Limb (tissue), 2 donors: ENCODE data around the gene IFT20.

Experiments
- DNase-seq, 2 donors: peaks; one replicate each; pipeline ENCODE4 v3.0.0-alpha.2; 2016; ENCODE audit errors: extremely low spot score in 2 of 2

The IFT20 gene

DNA sequence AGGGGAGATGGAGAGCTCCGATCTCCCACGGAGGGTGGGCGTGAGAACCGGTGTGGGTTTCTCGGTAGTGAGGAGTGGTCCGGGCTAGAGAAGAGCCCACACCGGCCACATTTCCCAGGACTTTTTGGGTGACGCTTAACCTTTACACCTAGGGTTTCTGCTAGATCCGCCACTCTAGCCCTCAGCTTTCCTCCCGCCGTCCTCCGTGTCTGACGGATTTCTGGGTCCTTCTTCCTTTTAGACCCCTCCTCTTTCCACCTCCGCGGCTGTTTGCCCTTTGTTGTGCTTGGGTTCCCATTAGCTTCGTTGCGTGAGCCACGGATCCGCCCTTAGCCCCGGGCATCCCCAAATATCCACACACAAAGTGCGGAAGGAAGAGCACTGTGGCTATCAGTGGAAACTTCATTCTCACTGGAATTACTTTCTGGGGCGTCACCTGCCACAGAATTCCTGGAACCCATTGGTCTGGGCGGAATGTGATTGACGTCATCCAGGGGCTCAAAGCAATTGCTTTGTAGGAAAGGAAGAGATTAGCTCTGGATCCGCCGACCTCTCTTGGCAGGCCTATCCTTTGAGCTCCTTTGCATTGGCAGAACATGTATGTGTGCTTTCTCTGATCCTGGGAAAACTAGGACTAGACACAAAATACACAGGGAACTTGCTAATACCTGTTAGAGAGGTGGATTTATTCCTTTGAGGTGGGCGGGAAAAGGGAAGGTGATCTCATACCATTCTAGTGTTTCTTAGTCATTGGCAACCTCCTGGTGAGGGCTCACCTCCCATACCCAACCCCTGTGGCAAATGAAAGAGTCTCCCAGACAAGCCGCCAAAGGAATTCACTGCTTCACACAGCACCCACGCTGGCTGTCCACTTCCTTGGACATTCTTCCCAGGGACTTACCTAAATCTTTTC lies 943 bp upstream of the IFT20 start:
- DNase-seq, result peak; percentile 65 to 77

- no peak for DNase-seq
These were observed 539 bp downstream of the IFT20 start for GRCh38 chr17:28334666-28335200.

DNA sequence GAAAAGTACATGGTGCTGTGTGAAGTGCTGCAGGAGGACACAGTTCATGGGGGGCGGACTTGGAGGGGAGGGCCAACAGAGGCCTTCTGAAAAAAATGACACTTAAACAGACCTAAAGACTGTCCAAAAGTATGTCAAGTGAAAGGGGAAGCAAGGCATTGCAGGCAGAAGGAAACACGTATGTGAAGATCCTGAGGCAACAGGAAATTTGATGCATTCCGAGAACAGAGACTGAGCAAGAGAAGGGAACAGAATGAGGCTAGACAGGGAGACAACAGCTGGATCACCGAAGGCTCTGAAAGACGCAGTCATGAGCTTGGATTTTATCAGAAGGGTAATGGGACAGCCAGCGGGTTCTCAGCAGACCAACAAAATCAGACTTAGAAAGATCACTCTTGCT lies 1.1 kb downstream of the IFT20 start:
- DNase-seq, result no peak

GRCh38 chr17:28333083-28333746 lies 2.1 kb downstream of the IFT20 start:
- no peak for DNase-seq

GRCh38 chr17:28331891-28332420 lies 3.3 kb downstream of the IFT20 start:
- no peak for DNase-seq

DNA sequence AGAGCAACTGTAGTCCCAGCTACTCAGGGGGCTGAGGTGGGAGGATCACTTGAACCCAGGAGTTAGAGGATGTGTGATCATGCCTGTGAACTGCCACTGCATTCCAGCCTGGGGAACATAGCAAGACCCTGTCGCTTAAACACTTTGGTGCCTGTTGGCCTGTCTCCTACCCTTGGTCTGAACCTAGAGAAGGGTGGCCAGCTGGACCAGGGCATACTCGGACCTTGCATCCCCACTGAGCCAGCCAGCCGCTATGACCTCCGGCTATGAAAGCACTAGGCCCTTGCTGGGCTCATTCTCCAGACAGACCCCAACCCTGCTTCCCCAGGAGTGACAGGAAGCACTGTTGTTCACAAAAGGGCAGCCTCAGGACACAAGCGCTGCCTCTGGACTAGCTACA lies 4.6 kb downstream of the IFT20 start:
- no peak for DNase-seq

- no peak for DNase-seq
These were observed 6.9 kb downstream of the IFT20 start for GRCh38 chr17:28328325-28328724.

DNA sequence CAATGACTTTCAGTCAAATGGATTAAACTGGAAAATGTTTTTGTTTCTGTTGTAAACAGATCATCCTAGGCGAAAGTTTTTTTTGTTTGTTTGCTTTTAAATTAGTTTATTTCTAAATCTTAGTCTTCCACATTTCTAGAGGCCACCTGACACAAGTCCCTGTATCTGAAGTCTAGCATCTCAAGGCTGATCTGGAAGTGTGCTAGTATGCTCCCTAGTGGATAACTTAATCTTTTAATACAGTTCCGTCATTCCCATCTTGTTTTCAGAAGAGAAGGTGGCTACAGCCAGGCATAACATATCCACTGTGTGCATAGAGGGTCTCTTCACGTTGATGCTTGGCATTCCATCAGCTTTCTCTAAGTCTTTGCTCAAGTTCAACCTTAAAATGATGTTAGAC lies 7.6 kb downstream of the IFT20 start:
- no peak for DNase-seq

GRCh38 chr17:28327031-28327607 lies 8.2 kb downstream of the IFT20 start:
- DNase-seq, result peak in 1 of 2 donors; percentile 2

- peak in 1 of 2 donors; percentile 6 for DNase-seq
These were observed 9.2 kb downstream of the IFT20 start for GRCh38 chr17:28326114-28326513.

GRCh38 chr17:28325211-28325610 lies 10.1 kb downstream of the IFT20 start:
- DNase-seq, result no peak

- DNase-seq, result no peak
These were observed 10.5 kb downstream of the IFT20 start for GRCh38 chr17:28324781-28325180.

DNA sequence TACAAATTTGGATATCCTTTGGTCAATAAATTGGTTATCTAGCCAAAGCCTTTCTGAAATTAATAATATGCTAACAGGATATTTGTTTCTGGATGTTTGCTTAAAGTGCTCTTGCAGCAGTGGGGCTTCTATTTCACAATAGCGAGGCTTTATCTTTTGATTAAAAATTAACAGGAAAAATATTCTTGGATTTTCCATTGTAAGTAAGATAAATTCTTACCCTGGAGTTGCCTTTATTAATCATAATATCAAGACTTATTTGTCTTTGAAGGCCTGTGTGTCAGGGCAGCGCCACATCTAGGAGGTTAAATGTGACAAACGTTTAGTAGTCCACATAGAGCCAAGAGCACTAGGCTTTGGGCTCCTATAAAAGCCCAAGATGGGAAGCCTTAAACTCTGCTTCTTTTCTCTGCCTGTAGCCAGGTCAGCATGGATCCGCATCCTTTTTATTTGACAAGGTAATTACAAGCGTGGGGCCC lies 11.0 kb downstream of the IFT20 start:
- no peak for DNase-seq

GRCh38 chr17:28320215-28321061 lies 14.8 kb downstream of the IFT20 start:
- no peak for DNase-seq

DNA sequence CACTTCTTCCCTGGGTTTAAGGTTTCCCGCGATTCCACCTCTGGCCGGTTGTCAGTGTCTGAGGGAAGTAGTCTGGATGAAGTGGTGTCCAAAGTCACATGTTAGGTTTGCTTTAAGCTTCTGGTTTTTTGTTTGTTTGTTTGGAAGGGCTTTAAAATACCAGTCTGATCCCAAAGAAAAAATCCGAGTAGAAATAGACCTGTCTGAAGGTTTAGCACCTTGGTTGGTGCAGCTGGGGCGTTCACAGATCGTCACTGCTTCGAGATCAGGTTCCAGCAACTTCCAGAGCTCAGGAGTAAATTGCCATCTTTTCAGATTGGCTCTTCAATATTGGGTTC lies 15.7 kb downstream of the IFT20 start:
- no peak for DNase-seq

- DNase-seq, result peak; percentile 96 to 98
These were observed 16.3 kb downstream of the IFT20 start, which contains the start of gene TMEM97 for GRCh38 chr17:28318759-28319597. Gene TMEM97, plus strand, starts transcription at chr17:28319200. Its CDS starts 40 bp downstream, at chr17:28319240.

DNA sequence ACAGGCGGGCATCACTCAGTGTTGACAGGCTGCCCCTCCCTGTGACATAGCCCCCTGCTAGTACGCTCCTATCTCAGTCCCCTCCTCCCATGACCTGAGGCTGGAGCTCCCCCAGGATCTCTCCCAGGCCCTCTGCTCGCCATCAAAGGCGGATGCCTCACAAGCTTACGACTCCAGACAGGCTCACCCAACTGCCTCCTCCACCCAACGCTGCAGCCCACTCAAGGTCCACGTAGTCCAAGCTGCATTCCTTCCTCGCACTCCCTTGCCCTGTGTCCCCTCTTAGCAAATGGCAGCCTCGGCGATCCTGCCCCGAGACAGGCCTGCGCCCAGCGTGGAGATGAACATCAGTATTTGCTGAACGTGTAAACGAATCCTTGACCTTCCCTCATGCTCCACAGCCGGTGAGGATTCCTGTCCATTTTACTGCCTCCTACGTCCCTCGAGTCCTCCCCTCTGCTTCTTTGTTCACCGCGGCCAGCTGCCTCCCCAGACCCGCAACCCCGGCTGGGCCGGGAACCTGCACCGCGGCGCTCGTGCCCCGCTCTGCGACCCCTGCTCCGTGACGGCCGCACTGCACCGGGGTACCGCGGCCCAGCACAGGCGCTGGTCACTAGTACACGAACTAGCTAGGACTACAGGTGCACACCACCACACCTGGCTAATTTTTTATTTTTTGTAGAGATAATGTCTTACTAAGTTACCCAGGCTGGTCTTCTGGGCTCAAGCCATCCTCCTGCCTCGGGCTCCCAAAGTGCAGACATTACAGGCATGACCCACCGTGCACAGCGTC lies 17.1 kb downstream of the IFT20 start:
- no peak for DNase-seq

DNA sequence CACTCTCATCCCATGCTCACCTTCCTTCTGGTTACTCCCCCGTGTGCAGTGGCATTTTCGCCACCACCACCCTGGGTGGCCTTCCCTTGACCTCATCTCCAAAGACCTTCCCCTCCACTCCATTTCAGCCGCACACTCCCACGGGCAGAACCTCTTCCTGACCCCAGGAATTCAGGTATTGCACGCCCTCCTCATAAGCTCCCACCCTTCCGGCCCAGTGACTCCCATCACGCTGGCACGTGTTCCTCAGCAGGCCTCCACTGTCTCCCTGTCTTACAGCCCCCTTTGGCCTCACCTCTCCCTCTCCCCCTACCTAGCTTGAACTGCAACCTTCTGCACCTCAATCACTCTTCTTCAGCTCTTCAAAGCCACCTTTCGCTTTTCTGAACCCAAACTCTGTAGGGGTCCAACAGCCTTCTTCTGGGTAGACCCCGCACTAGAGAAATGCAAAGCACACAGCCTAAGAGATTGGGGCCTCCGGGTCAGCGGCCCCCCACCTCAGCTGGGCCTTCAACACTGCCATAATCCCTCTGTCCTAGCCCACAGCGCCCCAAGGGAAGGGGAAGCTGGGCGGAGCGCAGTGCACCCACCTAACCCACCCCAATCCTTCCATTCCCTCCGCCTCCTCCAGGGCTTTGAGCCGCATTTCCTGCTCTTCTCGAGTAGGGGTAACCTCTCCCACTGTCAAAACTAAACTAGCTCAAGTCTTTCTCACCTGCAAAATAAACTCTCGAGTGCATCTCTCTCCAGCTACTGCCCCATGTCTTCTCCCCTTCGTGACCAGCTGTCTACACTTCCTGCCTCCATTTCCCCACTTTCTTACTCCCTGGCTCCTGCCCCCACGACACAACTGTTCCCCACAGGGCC lies 17.9 kb downstream of the IFT20 start:
- no peak for DNase-seq
